Right ventricle myocardium superior (tissue), 1 donor: ENCODE results near the gene MLST8. TPM values are rescaled to one million over a fixed set of nuclear protein-coding genes. Genes with fewer than 3 reads are reported as not detected.
"Not testable (repeated sequence)": the region's sequence is repeated elsewhere in the genome, so short reads cannot be mapped to it uniquely, and the experiment has no call there.

Experiments
- ATAC-seq: fragments of 200-7000 bp; cut with Tn5 transposase; one replicate; pipeline ENCODE4 v1.9.1; 2020; ENCODE audit warnings: mild to moderate bottlenecking; ENCODE audit not compliant: poor library complexity
- DNase-seq: peaks from one replicate; pipeline ENCODE4 v3.0.0-alpha.2; 2020
- intact Hi-C: fragments of 100-400 bp; cut with DNase I; formaldehyde crosslinking; loops from one replicate; pipeline ENCODE4 v1.11.2; 2022
- total RNA-seq: library from RNA; stranded (reverse); fragmentation: NEBNext Ultra II Directional; extraction: Animal tissue kit (Norgen Biotek cat#: 25700); gene quantifications from one replicate; pipeline ENCODE4 v1.2.1, GENCODE V29; 2021
- donor health status: DM: no; HTN: yes; CAD: no; lungs with severe emphysema.

MLST8 gene
- total RNA-seq, 1 donor from 2014 or later, result 23.2 TPM

DNA sequence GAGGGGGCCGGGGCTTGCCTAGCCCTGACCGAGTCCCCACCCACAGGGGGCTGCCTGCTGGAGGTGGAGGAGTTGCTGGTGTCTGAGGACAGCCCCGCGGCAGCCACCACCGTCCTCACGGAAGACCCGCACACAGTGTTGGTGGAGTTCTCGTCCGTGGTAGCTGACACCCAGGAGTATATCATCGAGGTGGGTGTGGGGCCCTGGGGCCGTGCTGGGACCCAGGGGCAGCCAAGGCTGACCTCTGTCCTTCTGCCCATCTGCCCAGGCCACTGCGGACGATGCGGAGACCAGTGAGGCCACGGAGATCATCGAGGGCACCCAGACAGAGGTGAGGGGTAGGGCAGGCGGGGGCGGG, 29.5 kb downstream of the MLST8 start:
- no peak for DNase-seq
- intact Hi-C loops, result no loop called here

GRCh38 chr16:2235234-2235651, 30.0 kb downstream of the MLST8 start:
- DNase-seq (no peak), ATAC-seq (no peak)
- intact Hi-C loops, result no loop called here

More for the DNA sequence above, 29.5 kb downstream of the MLST8 start:
- no peak for ATAC-seq

DNA sequence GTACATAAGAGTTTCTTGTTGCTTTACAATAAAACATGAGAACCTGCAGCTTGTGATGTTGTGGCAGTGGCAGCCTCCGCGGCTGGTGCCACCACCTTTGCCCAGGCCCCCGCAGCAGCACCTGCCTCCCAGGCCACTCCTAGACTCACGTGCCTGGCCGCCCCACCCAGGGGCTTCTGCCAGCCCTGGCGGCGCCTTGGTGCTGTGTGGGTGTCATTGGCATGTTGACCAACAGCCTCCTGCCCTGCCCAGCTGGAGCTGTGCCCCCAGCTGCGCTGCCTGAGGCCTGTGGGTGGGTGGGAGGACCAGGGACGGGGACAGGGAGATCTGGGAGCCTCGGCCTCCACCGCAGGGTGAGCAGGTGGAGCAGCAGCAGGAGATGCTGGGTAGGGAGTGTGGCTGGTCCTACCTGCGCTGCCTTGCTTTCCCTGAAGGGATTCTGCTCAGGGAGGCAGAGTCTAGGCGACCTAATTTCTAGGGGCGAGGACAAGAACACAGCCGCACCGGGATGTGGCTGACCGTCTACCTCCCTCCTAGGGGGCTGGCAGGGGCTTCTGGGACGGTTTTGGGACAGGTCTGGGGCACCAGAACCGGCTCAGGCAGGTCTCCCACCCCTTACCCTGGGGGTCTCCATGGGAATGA, 30.6 kb downstream of the MLST8 start:
- ATAC-seq, result no peak
- no peak for DNase-seq
- intact Hi-C loops, result no loop called here

GRCh38 chr16:2236337-2237101, 31.3 kb downstream of the MLST8 start, which contains the start of gene DNASE1L2:
DNASE1L2 (plus strand) TSS chr16:2236444; CDS start chr16:2236817, 373 bp downstream.
- intact Hi-C loops, result no loop called here
- ATAC-seq (peak; percentile 24), DNase-seq (no peak)

- ATAC-seq (no peak), DNase-seq (no peak)
- intact Hi-C loops, result no loop called here
Measured at GRCh38 chr16:2237102-2237482, 31.8 kb downstream of the MLST8 start.

- ATAC-seq (peak; percentile 26), DNase-seq (no peak)
- intact Hi-C loops, result no loop called here
Measured at GRCh38 chr16:2237493-2238149, 32.4 kb downstream of the MLST8 start.

DNA sequence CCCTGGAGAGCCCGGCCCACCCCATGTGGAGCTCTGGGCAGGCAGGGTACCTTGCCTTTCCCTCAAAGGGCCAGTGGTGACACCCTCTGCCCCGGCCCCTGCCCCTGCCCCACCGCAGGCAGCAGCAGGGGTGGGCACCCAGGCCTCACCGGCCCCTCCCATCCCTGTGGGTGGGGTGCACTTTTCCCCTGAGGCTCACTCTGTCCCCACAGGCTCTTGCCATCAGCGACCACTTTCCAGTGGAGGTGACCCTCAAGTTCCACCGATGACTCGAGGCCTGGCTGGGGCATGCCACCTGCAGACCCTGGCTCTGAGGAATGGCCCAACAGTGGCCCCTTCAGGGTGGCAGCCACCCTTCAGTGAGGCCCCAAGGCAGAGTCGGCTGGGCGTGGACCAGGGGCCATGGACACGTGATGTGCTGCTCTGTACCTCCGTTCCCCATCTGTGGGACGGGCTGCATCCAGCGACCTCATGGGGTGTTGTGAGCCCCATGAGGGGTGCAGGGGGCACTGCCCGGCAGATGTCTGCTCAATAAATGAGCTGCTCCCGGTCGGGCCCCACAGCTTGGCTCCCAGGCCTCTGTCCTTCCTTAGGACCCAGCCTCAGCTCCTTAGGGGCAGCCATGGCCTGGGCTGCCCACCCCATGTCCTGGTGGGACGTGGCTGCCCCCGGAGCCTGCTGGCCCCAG, 33.0 kb downstream of the MLST8 start:
- ATAC-seq (peak; percentile 24), DNase-seq (no peak)
- intact Hi-C loops, result no loop called here

DNA sequence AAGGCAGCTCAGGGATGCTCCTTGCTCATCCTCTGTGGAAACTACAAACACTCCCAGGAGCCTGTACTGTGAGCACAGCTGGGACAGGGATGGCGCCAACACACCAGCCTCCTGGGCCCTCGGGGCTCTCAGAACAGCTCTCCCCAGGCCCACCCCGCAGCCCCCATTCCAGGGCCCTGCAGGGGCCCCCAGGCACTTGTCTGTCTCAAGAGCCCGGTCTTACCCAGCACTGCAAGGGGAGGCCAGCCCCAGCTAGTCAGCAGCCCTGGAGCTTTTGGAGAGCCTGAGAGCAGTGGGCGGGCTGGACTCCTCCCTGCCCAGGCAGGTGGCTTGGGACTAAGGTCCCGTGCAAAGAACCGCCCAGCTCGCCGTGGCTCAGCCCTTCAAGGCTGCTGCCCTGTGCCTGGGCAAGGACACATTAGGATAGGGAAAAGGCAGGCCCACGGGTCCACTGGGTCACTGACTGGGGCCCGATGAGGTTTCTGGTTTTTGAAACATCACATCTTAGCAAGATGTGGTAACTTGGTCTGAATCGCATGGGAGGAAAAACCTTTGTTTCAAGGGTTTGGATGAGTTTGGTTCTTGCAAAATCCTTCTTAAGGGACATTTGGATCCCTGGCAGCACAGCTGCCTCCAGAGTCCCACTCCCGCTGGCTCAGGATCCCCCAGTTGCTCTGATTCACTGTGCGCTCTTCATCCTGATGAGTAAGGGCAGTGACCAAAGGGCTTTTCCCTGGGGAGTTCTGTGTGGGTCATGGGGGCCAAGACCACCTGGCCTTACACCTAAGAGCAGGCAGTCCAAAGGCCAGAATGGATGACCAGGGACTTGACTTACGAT, 33.8 kb downstream of the MLST8 start:
- intact Hi-C loops, result no loop called here
- DNase-seq, result no peak
- no peak for ATAC-seq

- not testable (repeated sequence) for DNase-seq, ATAC-seq
- intact Hi-C loops, result loop anchor here (10.0 kb wide), 1 partner anchor 56 kb away; no protein-coding TSS in a partner anchor
Measured at GRCh38 chr16:2240331-2240730, 35.1 kb downstream of the MLST8 start.

DNA sequence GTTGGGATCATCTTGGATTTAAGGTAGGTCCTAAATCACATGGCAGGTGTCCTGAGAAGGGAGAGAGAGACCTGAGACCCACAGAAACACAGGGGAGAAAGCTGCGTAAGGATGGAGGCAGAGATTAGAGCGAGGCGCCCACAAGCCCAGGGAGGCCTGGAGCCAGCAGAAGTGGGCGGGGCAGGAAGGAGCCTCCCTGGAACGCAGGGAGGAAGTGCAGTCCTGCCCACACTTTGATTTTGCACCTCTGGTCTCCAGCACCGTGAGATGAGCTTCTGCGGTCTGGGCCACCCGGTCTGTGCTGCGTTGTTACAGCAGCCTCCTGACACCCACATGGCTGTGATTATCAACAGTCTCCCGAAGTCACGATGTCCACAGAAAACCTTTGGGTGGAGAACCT, 37.3 kb downstream of the MLST8 start:
- ATAC-seq, result no peak
- no peak for DNase-seq
- intact Hi-C loops, result loop anchor here (10.0 kb wide), 1 partner anchor 58 kb away; no protein-coding TSS in a partner anchor

DNA sequence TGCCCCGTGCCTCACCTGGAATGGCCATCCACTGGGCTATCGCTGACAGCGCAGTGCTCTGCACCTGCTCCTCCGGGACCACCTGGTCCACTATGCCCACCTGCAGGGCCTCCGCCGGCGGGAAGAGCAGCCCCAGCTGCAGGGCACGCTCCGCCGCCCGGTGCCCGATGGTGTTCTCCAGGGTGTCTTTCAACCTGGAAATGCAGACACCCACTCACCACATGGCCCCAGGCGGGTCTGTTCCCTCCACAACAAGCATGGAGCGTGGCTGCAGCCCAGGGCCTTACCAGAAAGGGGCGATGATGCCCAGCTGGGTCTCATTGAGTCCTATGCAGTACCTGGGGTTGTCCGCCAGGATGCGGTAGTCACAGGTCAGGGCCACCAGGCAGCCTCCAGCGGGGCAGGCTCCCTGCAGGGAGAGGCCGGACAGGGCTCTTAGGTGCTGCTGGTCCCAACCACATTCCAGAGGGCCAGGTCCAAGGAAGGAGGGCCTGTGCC, 37.8 kb downstream of the MLST8 start:
- ATAC-seq, result no peak
- intact Hi-C loops, result loop anchor here (10.0 kb wide), 1 partner anchor 58 kb away; no protein-coding TSS in a partner anchor
- no peak for DNase-seq

- no peak for DNase-seq
- intact Hi-C loops, result loop anchor here (10.0 kb wide), 1 partner anchor 59 kb away; no protein-coding TSS in a partner anchor
Measured at GRCh38 chr16:2243781-2244180, 38.5 kb downstream of the MLST8 start.

DNA sequence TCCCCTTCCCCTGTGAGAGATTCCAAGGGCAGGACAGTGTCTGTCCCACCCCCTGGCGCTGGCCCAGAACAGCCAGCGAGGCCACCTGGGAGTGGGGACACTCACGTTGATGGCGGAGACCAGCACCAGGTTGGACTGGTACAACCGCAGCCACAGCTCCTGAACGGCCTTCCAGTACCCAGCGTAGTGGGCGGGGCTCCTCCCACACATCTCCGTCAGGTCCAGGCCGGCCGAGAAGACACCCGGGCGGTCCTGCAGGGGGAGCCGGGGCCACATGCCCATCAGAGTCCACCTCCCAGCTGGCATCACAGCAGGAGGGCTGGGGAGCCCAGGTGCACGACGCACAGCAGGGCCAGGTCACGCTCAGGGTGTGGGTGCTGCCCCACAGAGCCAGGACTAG, 39.0 kb downstream of the MLST8 start:
- no peak for DNase-seq
- intact Hi-C loops, result loop anchor here (10.0 kb wide), 1 partner anchor 60 kb away; no protein-coding TSS in a partner anchor
- ATAC-seq, result no peak

More at GRCh38 chr16:2243781-2244180, 38.5 kb downstream of the MLST8 start:
- ATAC-seq, result no peak

- DNase-seq (no peak), ATAC-seq (no peak)
- intact Hi-C loops, result loop anchor here (10.0 kb wide), 1 partner anchor 60 kb away; no protein-coding TSS in a partner anchor
Measured at GRCh38 chr16:2244926-2245795, 39.9 kb downstream of the MLST8 start.

DNA sequence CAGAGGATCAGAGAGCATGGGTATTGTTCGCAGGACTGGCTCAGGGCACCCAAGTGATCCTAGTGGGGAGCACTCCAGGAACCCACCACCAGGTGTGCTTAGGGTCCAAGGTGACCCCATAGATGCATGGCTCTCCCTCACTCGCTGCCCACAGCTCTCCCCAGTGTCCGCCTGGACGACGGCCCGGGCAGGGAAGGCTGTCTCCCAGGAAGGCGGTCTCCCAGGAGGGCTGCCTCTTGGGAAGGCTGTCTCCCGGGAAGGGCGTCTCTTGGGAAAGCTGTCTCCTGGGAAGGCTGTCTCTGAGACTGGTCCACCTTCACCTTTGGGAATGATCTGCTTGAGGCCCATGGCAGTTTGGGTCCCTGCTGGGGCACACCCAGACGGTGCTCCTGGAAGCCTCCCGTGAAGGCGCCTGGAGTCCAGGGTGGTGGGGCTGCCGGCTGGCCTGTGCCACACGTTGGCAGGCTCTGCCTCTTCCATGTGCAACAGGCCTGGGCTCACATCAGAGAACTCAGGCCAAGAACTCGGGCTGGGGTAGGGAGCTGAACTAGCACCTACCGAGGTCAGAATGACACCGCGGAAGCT, 41.1 kb downstream of the MLST8 start:
- DNase-seq, result no peak
- intact Hi-C loops, result loop anchor here (10.0 kb wide), 1 partner anchor 62 kb away; no protein-coding TSS in a partner anchor
- no peak for ATAC-seq

- ATAC-seq, result no peak
- no peak for DNase-seq
- intact Hi-C loops, result no loop called here
Measured at GRCh38 chr16:2250652-2251295, 45.5 kb downstream of the MLST8 start.
